Measurements from ENCODE around the gene TBC1D8.

DNA sequence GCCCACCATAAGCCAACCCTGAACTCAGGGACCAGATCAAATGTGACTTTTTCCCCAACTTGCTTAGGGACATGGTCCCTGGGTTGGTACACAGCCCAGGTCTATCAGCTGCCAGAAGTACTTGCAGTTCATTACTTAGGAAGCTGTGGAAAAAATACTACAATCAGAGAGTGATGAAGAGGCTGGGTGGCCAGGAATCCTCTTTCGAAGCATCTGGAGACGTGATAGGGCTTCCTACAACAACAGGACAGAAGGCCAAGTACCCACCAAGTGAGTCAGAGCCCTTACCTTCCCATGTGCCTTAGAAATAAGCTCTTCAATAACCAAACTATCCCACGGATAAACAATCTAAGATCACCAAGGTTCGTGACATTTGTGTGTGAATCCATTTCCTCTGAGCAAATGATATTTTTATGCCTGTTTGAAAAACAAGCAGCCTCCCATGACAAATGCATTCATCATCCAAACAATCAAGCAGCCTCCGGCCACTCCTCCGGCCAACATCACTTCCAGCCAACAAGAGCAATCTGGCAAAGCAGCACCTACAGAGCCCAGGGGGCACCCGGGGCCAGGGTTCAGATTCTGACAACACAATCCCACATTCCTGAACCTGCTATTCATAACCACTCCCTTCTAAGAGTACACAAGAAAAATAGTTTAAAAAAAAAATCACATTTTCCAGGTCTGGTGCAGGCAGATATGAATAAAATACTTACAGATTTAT, 26.4 kb downstream of the TBC1D8 start:
- TF ChIP-seq CTCF (IDR thresholded peaks at IDR 0.05) (no peak), POLR2AphosphoS5 (IDR thresholded peaks at IDR 0.05; ENCODE audit: low read depth, low read length) (no peak; the same call in 1 of the 2 replicates)

Data from Panc1 (cell line).